IPS-20b (cell line): ENCODE results near the gene TRAFD1.

ENCODE experiments used
- H3K27ac ChIP-seq: one replicate; pipeline ENCODE4 v1.5.1; 2013; ENCODE audit warnings: low read length
- H3K27me3 ChIP-seq: 2 replicates; pipeline ENCODE4 v1.6.1; 2013; ENCODE audit warnings: mild to moderate bottlenecking, low read length, inconsistent platforms; ENCODE audit not compliant: insufficient read depth
- H3K36me3 ChIP-seq: 2 replicates; pipeline ENCODE4 v1.6.1; 2013; ENCODE audit warnings: low read depth, mild to moderate bottlenecking, inconsistent platforms, low read length, moderate library complexity; ENCODE audit not compliant: insufficient read depth
- H3K4me1 ChIP-seq: 2 replicates; pipeline ENCODE4 v1.6.1; 2013; ENCODE audit warnings: mild to moderate bottlenecking, control low read depth, inconsistent platforms, low read length, moderate library complexity; ENCODE audit not compliant: insufficient read depth
- H3K4me3 ChIP-seq: 2 replicates; pipeline ENCODE4 v1.5.1; 2013; ENCODE audit warnings: mild to moderate bottlenecking, low read length, inconsistent platforms
- H3K9ac ChIP-seq: 2 replicates; pipeline ENCODE4 v1.6.1; 2013; ENCODE audit warnings: low read depth, mild to moderate bottlenecking, inconsistent platforms, low read length, moderate library complexity
- H3K9me3 ChIP-seq: 2 replicates; pipeline ENCODE4 v1.6.1; 2013; ENCODE audit warnings: mild to moderate bottlenecking, low read depth, low read length, inconsistent platforms; ENCODE audit not compliant: insufficient read depth

The TRAFD1 gene

DNA sequence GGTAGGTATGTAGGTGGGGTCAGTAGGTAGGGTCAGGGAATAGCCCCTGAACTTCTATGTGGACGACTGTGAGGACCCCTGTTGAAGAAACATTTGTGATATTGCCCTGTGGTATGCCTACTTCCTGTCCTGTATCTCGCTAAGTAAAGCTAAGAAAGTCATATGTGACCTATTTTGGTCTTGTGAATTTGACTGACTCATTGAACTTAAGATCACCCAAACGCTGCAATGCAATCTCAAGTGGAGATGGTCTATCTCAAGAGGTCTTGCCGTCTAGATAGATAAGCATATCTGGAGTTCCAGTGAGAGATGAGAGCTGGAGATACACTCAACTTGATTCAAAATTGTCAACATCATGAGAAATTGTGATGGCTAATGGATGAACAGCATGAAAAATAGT lies 73.8 kb downstream of the TRAFD1 start:
- Histone ChIP-seq H3K9ac (no peak overlapping the region), H3K27ac (no peak overlapping the region), H3K9me3 (no peaks in the 10 kb centered on the region), H3K4me3 (no peak overlapping the region), H3K27me3 (no peaks in the 10 kb centered on the region), H3K4me1 (no peaks in the 10 kb centered on the region), H3K36me3 (peaks cover 39% of the 10 kb centered on the region)
